ENCODE data around the gene CHD1L.

DNA sequence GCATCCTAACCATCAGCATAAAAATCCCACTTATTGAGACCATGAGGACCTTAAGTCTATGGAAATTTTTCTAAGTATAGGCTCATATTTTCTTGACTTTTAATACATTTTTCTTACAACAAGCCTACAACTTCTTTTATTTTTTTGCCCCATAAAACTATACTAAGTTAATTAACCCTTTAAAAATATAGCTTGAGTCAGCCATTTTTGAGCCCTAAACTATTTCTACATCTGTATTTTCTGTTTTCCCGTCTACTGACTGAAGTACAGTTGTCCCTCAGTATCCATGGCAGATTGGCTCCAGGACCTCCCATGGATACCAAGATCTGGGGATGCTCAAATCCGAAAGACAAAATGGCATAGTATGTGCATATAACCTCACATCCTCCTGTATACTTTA, 55.0 kb downstream of the CHD1L start:
- TF ChIP-seq, protein P1, sequence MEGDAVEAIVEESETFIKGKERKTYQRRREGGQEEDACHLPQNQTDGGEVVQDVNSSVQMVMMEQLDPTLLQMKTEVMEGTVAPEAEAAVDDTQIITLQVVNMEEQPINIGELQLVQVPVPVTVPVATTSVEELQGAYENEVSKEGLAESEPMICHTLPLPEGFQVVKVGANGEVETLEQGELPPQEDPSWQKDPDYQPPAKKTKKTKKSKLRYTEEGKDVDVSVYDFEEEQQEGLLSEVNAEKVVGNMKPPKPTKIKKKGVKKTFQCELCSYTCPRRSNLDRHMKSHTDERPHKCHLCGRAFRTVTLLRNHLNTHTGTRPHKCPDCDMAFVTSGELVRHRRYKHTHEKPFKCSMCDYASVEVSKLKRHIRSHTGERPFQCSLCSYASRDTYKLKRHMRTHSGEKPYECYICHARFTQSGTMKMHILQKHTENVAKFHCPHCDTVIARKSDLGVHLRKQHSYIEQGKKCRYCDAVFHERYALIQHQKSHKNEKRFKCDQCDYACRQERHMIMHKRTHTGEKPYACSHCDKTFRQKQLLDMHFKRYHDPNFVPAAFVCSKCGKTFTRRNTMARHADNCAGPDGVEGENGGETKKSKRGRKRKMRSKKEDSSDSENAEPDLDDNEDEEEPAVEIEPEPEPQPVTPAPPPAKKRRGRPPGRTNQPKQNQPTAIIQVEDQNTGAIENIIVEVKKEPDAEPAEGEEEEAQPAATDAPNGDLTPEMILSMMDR (IDR thresholded peaks at IDR 0.05): no peak
- TF ChIP-seq POLR2AphosphoS5 (IDR thresholded peaks at IDR 0.05): no peak
- no peak for TF ChIP-seq EP300 (IDR thresholded peaks at IDR 0.05)

Data from stomach (tissue), 4 donors.